ENCODE results near the gene SRRD.
"Not testable (repeated sequence)": the region's sequence is repeated elsewhere in the genome, so short reads cannot be mapped to it uniquely, and the experiment has no call there.

SRRD gene, protein sequence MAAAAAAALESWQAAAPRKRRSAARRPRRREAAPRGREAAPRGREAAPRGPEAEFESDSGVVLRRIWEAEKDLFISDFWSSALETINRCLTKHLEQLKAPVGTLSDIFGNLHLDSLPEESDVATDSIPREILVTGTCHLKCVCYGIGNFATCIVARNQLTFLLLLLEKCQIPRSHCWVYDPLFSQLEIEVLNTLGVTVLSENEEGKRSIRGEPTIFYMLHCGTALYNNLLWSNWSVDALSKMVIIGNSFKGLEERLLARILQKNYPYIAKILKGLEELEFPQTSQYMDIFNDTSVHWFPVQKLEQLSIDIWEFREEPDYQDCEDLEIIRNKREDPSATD

DNA sequence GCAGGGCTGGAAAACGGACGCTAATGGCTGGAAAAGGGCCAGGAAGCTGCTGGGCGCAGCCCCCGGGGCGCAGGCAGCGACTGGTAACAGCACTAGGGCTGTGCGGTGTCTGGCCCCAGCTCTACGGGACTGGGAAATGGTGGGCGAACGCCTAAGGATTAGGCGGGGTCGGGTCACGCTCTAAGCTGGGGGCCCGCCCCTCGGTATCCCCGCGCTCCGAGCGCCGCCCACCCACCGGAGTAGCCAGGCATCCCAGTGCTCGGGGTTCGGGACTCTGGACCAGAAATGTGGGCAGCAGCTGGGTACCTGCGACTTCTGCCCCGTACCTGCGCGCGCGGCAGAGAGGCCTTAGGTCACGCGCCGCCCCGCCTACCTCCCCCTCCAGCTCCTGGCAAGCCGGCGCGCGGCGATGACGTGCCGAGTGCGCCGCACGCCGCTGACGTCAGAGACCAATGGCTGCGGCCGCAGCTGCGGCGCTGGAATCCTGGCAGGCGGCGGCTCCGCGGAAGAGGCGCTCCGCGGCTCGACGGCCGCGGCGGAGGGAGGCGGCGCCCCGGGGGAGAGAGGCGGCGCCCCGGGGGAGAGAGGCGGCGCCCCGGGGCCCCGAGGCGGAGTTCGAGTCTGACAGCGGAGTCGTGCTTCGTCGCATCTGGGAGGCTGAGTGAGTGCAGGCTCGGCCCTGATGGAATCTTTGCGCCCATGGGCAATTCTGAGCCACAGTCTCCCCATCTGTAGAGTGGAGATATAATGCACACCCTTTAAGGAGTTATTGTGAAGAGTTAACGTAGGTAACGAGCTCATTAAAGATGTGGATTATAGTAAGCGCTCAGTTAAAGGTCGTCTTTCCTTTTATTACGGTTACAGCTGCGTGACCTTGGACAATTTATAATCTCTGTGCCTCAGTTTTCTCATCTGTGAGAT is at the start of gene SRRD, which contains the start of gene HPS4:
Gene SRRD, plus strand, starts transcription at position 439 of the 921 bp plus-strand sequence. Its CDS starts 14 bp downstream, at position 453.
Gene HPS4, minus strand, starts transcription at position 345 of the 921 bp plus-strand sequence. CDS start 2,021 bp downstream, outside the sequence.
- no peak for TF ChIP-seq CTCF (IDR thresholded peaks at IDR 0.05; ENCODE audit: low read depth, low read length, missing control alignments)
- DNase-seq (ENCODE audit: extremely low read depth, low read depth), result no peak
- peak within 1 kb of the TSS; percentile 93 for H3K4me3 ChIP-seq (replicated peaks; ENCODE audit: low read depth, low read length)

GRCh38 chr22:26435327-26436093 is 48.2 kb upstream of the SRRD start:
- no peak for DNase-seq (ENCODE audit: extremely low read depth, low read depth)
- H3K4me3 ChIP-seq (replicated peaks; ENCODE audit: low read depth, low read length), result no peak overlapping the region
- no peak for TF ChIP-seq CTCF (IDR thresholded peaks at IDR 0.05; ENCODE audit: low read depth, low read length, missing control alignments)

DNA sequence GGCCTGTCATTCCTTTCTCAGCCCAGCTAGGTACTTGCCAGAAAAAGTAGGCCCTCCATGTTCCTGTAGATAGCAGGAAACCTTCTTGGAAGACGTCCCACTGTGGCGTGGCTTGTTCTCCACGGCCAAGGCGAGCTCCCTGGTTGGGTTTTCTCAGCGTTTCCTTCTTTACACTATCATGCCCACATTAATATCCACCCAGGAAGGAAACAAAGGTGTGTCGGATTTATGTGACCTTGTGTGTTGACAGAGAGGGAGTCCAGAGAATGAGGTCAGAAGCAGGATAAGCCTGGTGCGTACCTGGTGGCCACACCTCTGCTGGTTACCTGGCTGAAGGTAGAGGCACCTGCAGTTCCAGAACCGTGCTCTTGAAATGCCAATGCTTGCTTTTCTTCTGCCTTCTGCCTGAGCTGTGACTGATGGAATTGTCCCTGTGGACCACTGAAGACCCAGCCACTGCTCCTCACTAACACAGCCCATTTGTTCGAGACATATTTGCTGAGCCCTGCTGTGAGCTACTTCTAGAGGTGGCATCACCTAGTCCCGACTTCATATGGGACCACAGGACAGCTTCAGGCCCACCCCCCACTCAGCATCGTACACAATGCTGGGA is 46.7 kb upstream of the SRRD start:
- no peak overlapping the region for H3K4me3 ChIP-seq (replicated peaks; ENCODE audit: low read depth, low read length)
- DNase-seq (ENCODE audit: extremely low read depth, low read depth), result no peak
- no peak for TF ChIP-seq CTCF (IDR thresholded peaks at IDR 0.05; ENCODE audit: low read depth, low read length, missing control alignments)

DNA sequence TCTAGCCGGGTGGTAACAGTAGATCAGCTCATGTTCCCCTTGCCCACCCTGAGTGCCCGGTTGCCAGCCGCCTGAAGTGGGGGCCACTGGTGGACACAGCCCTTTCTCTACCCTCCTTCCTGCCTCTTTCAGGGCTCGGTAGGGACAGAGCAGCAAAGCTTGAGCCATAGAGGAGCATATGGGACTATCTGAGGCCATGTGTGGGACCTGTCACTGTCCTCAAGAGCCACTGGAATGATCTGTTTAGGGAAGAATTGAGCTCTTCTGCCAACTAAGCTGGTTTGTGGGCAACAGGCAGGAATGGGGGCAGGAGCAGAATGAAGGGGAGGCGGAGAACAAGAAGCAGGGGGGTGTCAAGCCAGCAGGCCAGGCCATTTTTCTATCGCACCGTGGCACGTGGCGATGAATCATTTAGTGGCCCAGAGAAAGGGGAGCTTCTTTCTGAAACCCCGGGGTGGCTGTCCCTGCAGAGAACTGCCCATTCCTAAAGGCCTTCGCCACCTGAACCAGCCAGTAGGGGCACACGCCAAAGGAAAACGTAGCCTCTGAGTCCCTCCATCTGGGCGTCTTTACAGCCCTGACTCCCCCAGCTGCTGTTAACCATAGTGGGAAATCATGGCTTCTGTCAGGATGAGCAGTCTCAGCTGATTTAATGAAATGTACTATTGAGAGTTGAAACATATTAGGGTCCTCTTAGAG is 45.8 kb upstream of the SRRD start:
- no peak for TF ChIP-seq CTCF (IDR thresholded peaks at IDR 0.05; ENCODE audit: low read depth, low read length, missing control alignments)
- no peak overlapping the region for H3K4me3 ChIP-seq (replicated peaks; ENCODE audit: low read depth, low read length)
- no peak for DNase-seq (ENCODE audit: extremely low read depth, low read depth)

DNA sequence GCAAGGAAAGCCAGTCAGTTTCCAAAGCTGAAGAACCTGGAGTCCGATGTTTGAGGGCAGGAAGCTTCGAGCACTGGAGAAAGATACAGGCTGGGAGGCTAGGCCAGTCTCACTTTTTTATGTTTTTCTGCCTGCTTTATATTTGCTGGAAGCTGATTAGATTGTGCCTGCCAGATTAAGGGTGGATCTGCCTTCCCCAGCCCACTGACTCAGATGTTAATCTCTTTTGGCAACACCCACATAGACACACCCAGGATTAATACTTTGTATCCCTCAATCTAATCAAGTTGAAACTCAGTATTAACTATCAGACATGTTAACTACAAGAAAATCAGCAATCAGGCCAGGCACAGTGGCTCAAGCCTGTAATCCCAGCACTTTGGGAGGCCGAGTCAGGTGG is 44.9 kb upstream of the SRRD start:
- DNase-seq (ENCODE audit: extremely low read depth, low read depth); H3K4me3 ChIP-seq (replicated peaks; ENCODE audit: low read depth, low read length): not testable (repeated sequence)

- no peak for TF ChIP-seq CTCF (IDR thresholded peaks at IDR 0.05; ENCODE audit: low read depth, low read length, missing control alignments)
- H3K4me3 ChIP-seq (replicated peaks; ENCODE audit: low read depth, low read length), result no peak overlapping the region
- DNase-seq (ENCODE audit: extremely low read depth, low read depth), result no peak
Measured at GRCh38 chr22:26439559-26439958, 44.1 kb upstream of the SRRD start.

Measured in HFF-Myc (cell line).